Jurkat, Clone E6-1 (cell line): ENCODE results near the gene MOCOS.

ENCODE experiments used
- DNase-seq: peaks from one replicate; pipeline ENCODE4 v3.0.0-alpha.2; 2011; ENCODE audit warnings: low read depth, low spot score
- H3K4me3 ChIP-seq: 2 replicates; pipeline ENCODE4 v1.5.1; 2011; ENCODE audit warnings: mild to moderate bottlenecking, low read length, control low read depth, moderate library complexity

MOCOS gene

DNA sequence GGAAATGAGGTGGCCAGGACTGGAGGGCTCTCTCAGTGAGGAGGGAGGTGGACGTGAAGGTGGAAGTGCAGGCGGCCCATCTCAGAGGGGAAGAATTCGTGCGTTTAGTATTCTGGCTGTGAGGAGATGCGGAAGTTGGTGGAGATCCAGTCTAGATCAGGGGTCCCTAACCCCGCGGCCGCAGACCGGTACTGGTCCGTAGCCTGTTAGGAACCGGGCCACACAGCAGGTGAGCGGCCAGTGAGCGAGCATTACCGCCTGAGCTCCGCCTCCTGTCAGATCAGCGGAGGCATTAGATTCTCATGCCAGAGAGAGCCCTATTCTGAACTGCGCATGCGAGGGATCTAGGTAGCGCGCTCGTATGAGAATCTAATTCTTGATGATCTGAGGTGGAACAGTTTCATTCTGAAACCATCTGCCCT lies 108.6 kb downstream of the MOCOS start:
- no peak for DNase-seq
- H3K4me3 ChIP-seq, result no peak overlapping the region

DNA sequence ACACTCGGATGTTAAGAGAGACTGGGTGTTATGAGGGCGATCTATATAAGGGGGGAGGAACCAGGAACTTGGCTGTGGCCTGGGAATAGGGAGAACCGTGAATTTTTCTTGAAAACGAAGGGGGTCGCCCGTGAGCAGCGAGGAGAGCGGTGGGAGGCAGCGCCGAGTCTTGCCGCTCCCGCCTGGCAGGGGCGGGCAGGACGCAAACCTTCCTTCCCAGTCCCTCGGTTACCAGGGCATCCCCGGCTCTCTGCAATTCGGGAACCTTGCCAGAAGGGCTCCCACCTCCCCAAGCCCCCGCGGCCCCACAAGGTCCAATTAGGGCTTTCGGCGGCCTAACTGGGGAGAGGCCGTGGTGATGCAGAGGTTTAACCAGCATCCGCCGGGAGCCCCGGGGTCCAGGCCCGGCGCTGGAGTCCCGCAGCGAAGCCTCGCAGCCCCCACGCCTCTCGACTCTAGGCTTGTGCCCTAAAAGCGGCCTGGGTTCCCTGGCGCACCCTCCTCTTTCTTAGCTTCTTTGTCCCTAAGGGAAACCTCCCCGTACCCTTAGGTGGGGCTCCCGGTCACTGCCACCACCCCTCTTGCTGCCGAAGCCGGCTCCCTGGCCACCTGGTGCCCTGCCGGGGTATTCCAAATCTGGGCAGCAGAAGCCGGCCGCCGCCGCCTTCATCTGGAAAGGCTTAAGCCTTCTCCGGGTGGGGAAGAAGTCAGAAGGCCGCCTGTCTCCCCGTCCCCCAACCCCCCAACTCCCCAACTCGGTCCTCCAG lies 109.5 kb downstream of the MOCOS start:
- DNase-seq, result no peak
- no peak overlapping the region for H3K4me3 ChIP-seq

- no peak for DNase-seq
Observed at GRCh38 chr18:36297417-36298125, 110.3 kb downstream of the MOCOS start, which contains the start of gene FHOD3. Gene FHOD3 (plus strand): TSS chr18:36297713. CDS start chr18:36297836, 123 bp downstream.

DNA sequence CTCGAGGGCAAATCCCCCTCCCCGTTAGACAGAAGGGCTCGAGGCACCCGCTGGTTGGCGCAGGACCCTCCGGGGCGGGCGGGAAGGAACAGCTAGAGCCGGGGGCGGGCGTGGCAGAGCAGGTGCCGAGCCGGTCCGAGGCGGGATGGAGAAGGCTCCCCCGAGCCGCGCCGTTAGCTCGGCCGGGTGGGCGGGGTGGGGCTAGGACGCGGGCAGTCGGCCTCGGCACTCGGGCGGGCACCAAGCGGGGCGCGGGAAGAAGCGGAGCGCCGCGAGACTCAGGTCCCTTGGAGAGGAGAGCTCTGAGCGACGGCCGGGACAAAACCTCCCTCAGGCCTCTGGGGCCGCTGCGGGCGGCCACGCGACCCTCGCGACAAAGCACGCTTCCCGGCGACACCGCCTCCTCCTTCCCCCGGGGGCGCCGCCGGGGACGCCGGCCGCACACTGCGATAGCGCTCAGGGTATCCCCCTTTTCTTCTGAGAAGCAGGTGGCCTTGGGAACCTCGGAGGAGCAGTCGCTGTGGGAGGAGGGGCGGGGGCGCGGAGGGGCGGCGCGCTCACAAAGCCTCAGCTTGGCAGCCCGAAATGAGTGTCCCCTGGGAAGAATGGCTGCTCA lies 110.9 kb downstream of the MOCOS start:
- H3K4me3 ChIP-seq, result no peak overlapping the region
- DNase-seq, result no peak

More at GRCh38 chr18:36297417-36298125, 110.3 kb downstream of the MOCOS start, which contains the start of gene FHOD3:
- no peak within 1 kb of the TSS for H3K4me3 ChIP-seq

- DNase-seq, result no peak
- H3K4me3 ChIP-seq, result no peak overlapping the region
Observed at GRCh38 chr18:36299015-36299414, 111.7 kb downstream of the MOCOS start.

- H3K4me3 ChIP-seq, result no peak overlapping the region
- DNase-seq, result no peak
Observed at GRCh38 chr18:36300211-36300610, 112.9 kb downstream of the MOCOS start.

- H3K4me3 ChIP-seq, result no peak overlapping the region
- DNase-seq, result no peak
Observed at GRCh38 chr18:36301884-36302283, 114.6 kb downstream of the MOCOS start.

DNA sequence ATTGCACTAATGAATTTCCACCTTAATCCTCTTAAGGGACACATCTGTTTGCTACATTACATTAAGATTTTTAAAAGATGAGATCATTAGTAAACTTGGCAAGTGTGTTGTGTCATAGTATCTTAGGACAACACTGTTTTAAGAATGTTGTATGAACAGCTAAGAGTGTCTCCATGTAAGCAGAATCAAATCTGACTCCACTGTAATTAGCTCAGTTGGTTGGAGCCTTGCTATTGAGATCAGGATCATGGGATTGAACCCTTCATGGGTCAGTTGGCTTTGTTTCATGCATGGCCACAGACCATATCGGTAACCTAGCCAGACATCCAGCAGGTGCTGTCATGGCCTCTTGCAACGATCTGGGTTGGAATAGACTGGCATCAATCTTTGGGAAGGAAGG lies 115.4 kb downstream of the MOCOS start:
- DNase-seq, result no peak
- no peak overlapping the region for H3K4me3 ChIP-seq

DNA sequence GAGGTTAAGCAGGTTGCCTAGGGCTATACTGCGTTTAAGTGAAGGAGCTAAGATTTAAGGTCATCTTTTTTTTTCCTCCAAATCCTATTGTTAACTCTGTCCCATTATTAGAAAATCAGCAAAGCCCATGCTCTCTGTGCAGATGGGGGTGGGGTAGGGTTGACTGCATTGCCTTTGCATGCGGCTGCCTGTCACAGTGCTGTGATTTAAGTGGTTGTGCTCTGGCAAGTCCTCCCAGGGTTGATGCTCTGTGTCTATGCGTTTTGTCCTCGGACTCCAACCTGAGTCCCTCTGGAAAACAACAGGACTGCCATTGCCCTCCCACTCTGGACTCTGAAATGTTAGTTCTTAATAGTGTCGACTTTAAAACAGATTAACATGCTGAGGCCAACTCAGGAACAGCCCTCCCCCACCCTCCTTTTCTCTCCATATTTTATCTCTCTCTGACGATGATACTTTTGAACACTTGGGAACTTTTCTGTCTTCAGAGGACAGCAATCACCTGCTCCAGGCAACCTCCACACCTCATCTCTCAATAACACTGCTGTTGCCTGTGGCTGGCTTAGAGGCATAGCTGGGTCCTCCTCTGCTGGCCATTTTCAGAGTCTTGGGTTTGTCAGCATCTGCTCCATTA lies 116.0 kb downstream of the MOCOS start:
- no peak overlapping the region for H3K4me3 ChIP-seq
- DNase-seq, result no peak

GRCh38 chr18:36304723-36305122 lies 117.4 kb downstream of the MOCOS start:
- H3K4me3 ChIP-seq, result no peak overlapping the region
- DNase-seq, result no peak

DNA sequence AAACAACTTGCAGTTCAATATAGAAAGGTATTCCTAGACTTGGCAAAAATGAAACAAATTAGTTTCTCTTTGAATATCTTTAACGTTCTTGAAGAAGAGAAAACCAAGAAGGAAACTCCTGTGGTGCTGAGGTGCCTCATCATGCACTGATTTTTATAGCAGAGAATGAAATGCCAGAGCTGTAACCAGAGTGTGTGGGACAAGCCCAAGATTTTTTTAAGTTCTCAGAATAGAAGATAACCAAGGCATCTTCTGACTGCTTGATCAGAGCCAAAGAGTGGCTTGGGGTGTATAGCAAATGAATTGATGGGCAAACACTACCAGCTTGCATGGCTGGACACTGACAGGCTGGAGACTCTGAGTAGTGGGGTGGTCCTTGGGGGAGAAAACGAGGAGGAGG lies 118.1 kb downstream of the MOCOS start:
- no peak overlapping the region for H3K4me3 ChIP-seq
- DNase-seq, result no peak

DNA sequence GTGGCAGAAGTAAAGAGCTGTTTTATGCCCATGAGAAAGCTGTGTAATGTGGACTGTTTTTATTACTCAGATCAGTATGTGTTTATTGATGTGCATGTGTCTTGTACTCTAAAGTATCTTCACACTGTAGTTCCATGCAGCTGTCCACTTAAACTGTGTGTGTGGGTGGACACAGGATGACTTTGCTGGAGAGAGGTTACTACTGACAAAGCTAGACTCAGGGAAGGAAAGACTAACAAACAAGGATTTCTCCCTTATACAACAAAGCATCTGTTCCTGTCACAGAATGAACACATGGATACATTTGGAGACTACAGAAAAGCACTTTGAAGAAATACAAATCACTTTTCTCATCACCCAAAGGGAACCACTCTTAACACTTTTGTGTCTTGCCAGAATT lies 120.2 kb downstream of the MOCOS start:
- DNase-seq, result no peak
- no peak overlapping the region for H3K4me3 ChIP-seq

DNA sequence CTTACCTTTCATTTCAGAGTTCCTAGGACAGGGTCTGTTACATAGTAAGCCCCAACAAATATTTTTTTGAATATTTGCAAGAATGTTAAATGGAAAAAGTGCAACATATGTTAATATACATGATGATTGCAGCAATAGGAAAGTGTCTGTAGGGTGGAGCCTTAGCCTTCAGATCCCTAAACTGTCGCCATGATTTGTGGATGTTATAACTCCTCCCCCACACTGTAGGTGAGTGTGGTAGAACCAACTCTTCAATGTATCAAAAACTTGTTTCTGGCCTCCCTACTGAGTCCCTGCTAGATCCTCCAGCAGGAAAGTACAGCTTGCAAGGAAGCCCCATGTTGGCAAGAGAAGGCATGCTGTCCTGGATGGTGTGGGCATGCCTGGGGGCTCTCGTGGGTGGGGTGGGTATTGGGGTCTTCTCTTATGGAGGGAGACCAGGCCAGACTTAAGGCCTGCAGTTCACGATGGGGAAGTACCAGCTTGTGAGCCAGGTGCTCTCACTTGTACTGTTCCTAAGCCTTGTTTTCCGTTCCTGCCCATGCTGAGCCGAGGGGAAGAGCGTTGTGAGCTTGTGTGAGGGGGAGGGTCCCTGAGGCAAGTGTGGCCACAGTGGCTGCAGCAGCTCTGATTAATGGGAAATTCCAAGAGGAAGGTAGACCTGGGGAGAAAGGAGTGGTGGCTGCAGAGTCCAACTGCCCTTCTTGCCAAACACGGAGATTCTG lies 121.6 kb downstream of the MOCOS start:
- H3K4me3 ChIP-seq, result no peak overlapping the region
- DNase-seq, result no peak

DNA sequence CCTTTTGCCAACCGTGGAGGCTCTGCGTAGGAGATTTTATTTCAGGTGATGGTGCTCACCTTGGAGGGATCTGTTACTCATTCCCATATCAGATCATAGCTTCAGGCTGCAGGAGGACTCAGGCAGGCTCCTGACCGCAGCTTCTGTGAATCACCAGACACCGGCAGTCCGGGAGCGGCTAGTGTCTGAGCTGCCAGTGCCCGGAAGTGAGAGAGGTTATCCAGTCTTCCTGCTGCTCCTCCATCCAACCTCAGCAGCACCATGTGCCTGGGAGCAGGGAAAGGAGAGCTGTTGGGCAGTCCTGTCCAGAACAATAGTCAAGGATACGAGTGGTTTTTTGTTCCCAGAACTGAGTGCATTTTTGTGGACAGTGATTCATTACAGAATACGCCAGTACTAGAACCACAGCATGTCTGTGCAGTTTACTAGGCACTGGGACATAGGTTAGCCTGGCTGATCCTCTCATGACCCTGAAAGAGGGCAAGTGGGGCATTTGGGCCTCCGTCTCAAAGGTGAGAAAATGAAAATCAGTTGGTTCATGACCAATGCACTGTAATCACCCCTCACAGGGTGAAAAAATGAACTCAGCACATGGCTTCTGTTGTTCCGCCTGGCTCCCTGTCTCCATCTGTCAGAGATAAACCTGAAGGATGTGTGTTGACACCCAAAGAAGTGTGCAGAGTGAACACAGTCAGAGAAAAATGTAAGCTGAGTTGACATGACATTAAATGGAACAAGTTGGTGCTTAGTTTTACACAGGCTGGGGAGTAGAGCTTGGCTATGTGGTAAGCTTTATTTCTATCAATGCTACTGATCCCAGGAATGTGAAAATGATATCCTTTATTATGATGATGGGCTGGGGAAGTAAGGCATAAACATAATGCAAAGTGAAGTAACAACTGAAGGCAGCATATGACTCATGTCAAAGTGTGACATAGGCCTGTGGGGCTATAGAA lies 122.4 kb downstream of the MOCOS start:
- DNase-seq, result no peak
- H3K4me3 ChIP-seq, result no peak overlapping the region

GRCh38 chr18:36311026-36311570 lies 123.8 kb downstream of the MOCOS start:
- no peak for DNase-seq
- no peak overlapping the region for H3K4me3 ChIP-seq

DNA sequence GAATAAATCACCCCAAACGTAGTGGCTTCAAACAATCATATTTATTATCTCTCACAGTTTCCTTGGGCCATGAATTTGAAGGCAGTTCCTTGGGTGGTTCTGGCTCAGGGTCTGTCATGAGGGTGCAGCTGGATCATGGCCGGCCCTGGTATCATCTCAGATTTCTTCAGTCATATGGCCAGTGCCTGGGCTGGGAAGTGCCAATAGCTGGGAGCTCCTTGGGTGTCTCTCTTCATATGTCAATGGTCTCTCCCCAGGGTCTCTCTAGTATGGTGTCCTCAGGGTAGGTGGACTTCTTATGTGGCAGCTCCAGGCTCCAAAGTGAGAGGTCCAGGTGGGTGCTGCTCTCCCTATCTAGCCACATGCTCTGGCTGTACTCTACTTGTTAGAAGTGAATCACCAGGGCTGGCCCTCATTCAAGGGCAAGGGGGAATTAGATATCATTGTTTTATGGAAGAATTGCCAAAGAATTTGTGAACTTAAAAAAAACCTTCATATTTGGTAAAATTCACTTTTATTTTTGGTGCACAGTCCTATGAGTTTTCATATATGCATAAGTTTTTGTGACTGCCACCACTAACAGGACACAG lies 125.6 kb downstream of the MOCOS start:
- no peak overlapping the region for H3K4me3 ChIP-seq
- no peak for DNase-seq

DNA sequence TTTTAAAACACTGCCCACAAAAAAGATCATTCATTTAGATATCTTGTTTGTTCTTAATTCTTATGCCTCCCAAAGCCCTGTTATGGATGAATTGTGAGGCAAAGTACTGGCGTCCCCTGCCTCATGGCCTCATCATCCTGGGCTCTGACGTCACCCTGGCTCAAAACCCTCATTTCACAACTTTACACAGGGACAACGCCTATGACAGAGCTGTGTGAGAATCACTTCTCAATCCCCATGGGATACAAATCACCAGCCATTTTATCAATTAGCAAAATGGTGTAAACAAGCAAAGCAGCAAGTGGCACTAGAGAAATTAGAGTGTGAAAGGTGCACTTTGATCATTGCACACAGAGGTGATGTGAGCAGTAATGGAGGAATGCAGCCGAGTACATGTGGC lies 126.8 kb downstream of the MOCOS start:
- H3K4me3 ChIP-seq, result no peak overlapping the region
- DNase-seq, result no peak
